SHP77 (cell line): Measurements from ENCODE around the gene SPRN.
"Not testable (repeated sequence)": the region's sequence is repeated elsewhere in the genome, so short reads cannot be mapped to it uniquely, and the experiment has no call there.

ENCODE experiments used
- DNase-seq, 2 experiments: peaks; one replicate each; lab custom pipeline; 2025; lab: John Stamatoyannopoulos, UW

Gene SPRN

DNA sequence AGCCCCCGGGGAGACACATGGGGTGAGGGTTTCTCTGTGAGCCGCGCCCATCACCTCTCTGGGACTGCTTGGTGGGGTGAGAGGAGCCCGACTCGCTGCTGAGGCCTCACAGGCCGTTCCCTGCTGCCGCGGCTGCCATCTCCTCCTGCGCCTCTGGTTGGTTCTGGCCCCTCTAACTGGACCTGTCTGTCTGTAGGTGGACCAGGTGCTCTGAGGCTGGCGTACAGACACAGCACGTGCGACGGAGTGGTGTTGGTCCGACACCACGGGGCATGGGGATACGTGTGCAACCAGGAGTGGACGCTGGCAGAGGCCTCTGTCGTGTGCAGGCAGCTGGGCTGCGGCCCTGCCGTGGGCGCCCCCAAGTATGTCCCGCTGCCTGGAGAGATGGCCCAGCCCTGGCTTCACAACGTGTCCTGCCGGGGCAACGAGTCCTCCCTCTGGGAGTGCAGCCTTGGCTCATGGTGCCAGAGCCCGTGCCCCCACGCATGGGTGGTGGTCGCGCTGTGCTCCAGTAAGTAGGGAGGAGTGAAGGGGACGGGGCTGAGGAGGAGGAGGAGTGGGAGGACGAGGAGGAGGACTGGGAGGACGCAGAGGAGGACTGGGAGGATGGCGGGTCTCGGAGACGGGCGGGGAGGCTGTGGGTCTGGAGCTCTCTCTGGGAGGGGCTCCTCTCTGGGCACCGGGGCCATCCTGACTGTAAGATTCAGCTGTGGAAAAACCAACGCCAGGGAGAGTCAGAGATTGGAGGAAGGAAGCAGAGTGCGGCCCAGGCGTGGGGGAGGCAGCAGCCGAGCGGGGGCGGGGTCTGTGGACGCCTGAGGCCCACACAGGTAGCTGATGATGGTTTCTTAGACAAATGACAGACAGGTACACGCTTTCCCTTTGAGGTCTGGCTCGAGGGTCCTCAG is 31.9 kb upstream of the SPRN start:
- DNase-seq: no peak

DNA sequence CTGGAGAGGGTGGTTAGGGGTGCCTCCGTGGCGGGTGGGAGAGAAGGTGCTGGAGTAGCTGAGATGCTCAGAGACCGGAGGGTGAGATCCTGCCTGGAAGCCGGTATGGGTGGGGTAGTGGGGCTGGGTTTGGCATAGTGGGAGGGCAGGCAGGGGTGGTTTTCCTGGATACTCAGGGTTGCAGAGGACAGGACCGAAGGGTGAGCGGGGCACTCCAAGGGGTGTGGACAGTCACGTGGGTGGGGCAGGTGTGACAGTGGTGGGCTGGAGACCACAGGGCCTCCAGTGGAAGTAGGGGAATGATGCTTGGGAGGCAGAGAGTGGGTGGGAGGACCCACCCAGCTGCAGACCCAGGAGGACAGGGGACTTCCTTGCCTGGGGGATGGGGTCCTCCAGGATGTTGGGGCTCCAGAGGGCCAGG is 31.2 kb upstream of the SPRN start:
- no peak for DNase-seq

DNA sequence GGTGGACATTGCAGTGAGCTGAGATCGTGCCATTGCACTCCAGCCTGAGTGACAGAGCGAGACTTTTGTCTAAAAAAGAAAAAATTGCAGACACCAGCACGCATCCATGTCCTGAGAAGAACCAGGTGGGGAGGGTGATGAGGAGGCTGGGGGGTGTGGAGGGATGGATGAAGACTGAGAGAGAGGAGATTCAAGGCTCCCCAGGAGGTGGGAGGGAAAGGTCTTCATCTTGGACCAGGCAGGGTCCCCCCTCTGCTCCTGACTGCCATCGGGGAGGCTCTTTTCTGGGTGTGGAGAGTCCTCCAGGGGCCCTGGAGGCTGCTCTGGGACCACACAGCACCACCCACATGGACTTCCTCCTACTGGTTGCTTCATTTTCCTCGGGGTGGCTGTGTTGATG is 30.8 kb upstream of the SPRN start:
- DNase-seq: no peak

DNA sequence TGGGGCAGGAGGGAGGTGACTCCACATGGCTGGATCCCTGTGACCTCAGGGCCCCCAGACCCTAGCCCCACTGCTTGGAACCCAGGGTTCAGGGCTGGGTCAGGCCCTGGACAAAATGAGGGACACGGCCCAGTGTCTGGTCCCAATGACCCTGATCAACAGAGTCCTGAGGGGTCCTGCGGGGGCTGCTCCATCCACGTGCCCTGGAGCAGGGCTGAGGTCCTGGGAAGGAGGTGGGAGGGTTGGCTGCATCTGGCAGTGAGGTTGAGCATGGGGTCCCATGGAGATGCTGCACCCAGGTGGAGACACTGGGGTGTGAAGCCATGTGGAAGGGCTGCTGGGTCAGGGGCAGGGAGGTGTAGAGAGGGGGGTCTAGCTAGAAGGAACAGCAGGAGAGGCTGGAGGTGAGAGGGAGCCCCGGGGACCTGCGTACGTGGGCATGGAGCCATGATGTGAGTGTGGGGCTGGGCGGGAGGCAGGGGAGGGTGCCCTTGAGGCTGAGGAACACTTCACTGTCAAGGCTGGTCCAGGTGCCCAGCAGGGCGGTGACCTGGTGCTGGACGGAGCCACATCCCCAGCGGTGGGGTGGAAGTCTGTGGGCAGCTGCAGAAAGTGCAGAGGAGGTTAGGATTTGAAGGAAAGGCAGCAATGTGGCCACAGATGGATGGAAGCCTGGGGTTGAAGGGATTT is 29.9 kb upstream of the SPRN start:
- no peak for DNase-seq

DNA sequence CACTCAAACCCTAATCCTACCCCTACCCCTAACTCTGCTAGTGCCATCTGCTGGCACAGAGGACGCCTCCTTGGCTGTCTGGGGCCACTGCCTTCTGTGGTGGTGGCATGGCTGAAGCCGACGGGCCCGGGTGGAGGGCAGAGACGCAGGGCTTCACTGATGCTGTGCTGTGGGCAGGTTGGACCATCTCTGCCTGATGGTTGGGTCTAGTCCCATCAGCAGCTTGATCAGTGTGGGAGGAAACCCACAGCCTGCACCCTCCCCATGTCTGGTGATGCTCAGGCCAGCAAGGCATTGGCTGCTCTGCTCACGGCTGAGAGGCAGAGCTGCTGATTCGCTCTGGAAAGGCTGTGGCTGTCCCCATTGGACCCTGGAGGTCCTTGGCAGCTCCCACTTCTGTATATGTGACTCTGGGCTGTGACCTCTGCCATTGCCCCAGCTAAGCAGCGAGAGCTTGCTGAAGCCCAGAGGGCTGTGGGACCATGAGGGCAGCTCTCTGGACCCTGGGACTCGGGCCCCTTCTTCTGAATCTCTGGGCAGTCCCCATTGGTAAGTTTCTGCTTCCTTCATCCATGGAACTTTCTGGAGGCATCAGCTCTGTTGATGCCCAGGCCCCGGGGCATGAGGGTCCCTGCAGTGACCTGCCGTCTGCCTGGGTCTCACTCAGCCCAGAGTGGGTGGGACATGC is 29.2 kb upstream of the SPRN start, which contains the start of gene SCART1:
Gene SCART1, plus strand, starts transcription at position 430 of the 688 bp plus-strand sequence. Its CDS starts 53 bp downstream, at position 483.
- no peak for DNase-seq

DNA sequence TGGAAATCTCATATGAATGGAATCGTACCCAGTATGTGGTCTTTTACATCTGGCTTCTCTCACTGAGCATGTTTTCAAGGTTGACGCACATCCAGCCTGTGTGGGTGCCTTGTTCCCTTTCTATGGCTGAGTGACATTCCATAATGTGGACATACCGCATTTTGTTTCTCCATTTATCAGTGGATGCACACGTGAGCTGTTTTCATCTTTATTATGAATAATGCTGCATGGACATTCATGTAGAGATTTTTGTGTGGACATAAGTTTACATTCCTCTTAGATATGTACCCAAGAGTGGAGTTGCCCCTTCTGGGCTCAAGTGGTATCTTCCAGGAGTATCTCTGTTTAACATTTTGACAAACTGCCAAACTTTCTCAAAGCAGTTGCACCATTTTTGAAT is 28.0 kb upstream of the SPRN start:
- DNase-seq: no peak

DNA sequence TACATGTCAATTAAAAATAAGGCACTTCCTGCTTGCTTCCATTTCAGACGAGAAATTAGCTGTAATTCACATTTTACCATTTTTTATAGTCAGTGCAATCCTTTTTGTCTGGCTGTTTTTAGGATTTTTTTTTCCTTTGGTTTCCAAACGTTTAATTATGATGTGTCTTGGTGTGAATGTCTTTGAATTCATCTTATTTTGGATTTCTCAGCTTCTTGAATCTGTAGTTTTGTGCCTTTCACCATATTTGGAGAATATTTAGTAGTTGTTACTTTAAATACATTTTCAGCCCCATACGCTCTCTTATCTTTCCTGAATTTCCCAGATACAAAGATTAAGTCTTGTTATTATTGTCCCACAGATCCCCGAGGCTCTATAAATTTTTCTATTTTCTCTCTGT is 26.9 kb upstream of the SPRN start:
- no peak for DNase-seq

DNA sequence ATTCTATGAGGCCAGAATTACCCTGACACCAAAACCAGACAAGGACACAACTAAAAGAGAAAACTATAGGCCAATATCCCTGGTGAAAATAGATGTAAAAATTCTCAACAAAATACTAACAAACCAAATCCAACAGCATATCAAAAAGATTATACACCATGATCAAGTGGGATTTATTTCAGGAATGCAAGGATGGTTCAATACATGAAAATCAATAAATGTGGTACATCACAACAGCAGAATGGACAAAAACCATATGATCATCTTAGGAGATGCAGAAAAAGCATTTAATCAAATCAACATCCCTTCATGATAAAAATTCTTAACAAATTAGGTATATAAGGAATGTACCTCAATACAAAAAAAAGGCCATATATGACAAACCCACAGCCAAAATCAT is 23.7 kb upstream of the SPRN start:
- no peak for DNase-seq

DNA sequence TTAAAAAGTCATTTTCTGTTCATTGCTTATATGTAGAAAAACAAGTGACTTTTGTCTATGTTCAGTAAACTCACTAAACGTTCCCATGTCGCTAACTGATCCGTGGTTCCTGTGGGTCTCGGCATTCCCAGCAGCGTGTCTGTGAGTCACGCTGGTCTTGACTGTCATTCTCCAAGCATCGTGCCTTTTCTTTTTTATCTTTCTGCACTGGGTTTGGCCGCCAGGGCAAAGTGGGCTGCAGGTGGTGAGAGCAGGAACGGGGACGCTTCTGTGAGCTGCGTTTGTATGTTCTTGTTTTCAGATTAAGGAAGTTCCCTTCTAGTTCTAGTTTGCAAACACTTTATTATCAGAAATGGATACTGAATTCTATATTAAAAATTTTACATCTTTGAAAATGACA is 22.6 kb upstream of the SPRN start:
- DNase-seq: no peak

DNA sequence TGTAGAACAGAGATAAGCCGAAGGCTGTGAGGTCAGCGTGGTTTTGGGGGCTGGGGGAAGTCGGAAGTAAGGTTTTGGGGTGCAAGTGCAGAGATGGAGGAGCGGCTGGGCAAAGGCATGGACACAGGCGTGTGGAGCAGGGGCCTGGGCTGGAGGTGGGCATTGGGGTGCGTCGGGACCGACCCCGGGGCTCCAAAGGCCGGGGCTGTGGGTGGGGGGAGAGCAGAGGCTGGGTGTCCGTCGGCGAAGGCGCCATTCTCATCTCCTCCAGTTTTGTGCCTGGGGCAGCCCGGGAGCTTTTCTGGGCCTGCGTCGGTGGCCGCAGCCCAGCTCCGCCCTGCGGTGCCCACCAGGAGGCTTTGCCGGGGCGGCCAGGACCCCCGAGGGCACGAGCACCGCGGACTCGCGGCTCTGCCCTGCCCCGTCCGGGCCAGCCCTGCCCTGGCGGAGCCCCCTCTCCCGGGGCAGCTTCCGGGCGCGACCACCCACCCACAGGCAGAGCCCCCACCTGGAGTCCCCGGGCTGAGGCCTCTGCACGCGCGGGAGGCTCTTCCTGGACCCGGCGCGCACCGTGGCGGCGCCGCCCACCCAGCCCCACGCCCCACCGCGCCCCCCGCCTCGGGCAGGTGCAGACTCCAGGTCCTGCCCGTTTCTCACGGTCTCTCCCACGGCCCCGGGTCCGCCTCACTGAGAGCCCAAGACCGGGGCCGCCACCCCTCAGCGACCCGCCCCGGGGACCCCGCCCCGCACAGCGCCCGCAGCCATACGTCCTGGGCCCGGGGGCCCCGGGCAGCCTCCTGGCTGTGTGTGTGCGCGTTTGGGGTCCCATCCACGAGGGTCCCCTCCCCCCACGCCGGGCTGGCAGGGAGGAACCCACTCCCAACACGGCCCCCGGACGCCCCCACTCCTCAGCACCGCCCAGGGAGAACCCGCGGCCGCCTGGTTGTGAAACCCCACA is 21.6 kb upstream of the SPRN start:
- no peak for DNase-seq

DNA sequence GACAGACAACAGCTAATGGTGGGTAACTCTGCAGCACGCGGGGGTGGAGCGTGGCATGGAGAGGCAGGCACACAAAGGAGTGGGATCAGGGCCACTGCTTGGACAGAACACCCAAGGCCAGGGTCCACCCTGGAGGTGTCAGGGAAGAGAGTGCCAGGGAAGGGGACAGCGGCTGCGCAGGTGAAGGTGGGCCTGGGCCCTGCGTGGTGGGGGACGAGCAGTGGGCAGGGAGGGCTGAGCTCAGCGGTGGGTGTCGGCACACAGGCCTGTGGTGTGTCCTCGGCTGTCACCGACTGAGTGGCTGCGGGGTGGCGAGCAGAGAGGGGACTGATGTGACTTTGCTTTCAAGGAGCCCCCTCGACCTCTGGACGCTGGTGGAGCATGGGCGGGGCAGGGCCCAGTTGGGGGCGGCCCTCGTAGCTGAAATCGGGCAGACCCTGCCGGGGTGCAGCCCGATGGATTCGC is 20.9 kb upstream of the SPRN start:
- DNase-seq: no peak

DNA sequence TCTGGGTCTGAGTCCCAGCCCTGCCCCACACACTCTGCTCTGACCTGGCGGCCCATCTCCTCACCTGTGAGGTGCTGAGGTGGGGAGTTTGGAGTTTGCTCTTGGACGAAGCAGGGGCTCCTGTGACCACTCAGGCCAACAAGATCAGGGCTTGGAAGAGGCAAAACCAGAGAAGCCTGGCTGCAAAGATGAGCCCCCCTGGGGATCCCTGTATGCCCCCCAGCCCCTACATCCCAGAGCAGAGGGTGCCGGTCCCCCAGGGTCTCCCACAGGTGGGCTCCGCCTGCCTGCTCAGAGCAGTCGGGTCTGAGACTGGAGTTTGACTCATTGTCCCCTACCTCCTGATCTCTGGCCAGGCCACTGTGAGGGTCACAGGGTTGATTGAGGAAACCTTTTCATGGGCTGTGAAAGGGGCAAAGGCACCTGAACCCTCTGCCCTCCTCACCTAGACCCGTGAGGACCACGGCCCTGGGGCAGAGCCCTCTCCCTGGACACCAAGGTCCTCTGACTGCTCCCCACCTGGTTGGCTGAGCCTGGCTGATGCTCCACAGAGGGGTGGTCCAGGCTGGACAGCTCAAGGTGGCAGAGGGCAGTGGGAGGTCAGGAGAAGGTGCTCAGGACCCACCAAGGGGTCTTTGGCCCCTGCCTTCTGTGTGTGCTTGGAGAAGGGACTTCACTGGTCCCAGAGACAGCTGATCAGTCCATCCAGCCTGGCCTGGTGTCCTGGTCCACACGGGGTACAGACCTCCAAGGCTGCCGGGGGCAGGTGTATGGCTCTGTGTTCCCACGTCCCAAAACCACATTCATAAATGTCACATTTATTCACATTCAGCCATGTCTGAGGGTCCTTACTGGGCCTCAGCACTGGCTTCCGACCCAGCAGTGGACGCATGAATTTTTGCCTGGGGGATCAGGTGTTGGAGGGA is 20.2 kb upstream of the SPRN start:
- DNase-seq: no peak

DNA sequence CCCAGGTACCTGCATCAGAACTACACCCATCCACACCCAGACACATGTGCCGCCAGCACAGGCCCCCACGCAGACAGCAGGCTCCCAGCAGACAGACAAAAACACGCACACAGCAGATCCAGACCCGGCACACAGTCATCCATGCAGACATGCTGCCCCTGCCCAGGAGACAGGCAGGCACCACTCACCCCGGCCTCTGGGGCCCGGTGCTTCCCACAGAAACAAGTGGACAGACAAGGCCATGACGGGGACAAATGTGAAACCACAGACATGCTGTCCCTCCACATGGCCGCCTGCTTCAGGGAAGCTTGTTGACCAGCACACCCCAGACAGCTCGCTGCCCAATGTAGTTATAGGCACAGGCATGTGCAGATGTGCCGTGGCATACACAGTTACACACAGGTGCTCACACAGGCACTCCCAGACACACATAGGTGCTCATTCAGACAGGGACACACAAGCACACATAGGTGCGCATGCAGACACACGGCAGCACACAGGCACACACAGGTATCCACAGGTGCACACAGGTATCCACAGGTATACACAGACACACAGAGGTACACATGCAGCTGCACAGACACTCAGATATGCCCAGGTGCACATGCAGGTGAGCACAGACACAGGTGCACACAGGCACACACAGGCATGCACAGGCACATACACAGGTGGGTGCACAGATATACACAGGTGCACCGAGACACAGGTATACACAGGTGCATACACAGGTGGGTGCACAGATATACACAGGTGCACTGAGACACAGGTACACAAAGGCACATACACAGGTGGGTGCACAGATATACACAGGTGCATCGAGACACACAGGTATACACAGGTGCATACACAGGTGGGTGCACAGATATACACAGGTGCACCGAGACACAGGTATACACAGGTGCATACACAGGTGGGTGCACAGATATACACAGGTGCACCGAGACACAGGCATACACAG is 18.8 kb upstream of the SPRN start:
- no peak for DNase-seq

DNA sequence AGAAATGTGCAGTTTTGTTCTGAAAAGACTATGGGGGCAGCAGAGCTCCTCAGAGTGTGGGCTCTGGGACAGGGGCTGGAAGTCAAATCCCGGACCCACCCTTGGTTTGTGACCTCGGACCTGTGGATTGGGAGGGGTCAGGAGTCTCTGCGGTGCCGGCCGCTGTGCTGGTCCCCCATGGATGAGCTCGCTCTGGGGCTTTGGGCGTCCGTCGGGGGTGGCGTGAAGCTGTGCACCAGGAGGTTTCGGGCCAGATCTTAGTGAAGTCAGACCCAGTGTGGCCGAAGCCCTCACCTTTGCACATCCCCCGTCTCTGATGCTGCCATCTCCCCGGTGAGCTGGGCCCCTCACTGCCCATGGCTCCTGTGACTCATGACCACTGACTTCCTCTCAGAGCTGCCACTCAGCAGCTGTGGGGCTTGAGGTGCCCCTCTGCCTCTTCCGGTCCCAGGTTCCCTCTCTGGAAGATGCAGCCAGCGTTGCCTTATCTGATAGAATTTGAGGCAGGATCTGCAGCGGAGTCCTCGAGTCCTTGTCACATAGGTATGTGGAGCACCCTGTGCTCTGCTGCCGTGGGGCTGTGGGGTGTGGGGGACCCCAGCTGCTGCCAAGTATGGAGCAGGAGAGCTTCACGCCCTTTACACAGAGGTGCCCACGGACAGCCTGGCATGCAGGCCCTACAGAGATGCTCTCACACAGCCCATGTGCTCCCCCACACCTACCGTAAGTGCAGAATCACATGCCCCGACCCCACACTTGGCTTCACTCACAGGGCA is 18.0 kb upstream of the SPRN start:
- no peak for DNase-seq

DNA sequence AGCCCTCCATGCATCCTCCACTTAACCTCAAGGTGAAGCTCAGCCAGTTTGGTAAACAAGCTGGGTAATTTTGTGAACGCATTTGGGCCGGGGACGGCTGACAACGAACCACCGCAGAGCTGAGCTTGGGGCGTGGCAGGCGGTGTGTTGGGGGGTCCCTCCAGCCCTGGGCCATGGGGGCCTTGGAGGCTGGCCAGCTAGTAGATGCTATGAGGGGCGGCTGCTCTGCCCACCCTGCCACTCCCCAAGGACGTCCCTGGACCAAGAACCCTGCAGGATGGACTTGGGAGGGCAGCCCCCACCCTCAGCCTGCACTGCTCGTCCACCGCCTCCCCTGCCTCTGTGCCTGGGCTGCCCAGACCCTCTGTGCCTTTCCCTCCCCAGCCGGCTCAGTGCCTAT is 17.4 kb upstream of the SPRN start:
- no peak for DNase-seq

DNA sequence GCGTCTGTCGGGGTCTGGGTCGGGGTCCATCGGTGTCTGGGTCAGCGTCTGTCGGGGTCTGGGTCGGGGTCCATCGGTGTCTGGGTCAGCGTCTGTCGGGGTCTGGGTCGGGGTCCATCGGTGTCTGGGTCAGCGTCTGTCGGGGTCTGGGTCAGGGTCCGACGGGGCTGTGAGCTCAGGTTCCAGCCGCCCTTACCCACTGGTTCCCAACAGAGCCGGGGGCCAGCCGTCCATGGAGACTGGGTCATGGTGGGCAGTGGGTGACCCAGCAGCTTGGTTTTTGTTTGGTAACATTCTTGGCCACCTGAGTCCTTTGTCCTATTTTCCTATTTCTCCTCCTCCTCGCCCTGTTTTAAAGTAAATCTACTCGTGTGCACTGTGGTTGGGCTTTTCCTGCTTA is 16.9 kb upstream of the SPRN start:
- not testable (repeated sequence) for DNase-seq

DNA sequence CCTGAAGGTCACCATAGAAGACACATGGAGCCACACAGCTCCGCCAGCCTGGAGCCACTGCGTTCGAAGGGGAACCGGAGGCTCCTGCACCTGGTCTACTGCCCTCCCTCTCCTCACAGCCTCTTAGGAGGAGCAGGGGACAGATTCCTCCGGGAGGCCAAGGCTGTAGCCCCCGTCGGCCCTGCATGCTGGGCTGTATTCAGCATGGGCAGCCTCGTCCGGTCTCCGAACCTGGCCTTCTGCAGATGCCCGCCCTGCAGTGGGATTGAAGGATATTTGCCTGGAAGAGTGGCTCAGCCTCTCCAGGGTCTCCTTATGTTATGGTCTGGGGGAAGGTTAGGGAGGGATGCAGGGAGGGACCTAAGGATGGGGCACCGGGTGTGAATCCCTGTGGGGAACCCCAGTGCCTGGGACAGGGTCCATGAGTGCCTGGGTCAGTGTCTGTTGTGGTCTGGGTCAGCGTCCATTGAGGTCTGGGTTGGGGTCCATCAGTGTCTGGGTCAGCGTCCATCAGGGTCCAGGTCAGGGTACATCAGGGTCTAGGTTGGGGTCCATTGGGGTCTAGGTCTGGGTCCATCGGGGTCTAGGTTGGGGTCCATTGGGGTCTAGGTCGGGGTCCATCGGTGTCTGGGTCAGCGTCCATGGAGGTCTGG is 16.3 kb upstream of the SPRN start:
- no peak for DNase-seq
